ENCODE measurements around the gene C1orf198. TPM values are rescaled to one million over a fixed set of nuclear protein-coding genes. Genes with fewer than 3 reads are reported as not detected.

C1orf198 gene
- polyA plus RNA-seq, 1 of the 3 experiments (the other 2 are of a cell fraction): 12.3 TPM

GRCh38 chr1:230834292-230834691, 34.0 kb downstream of the C1orf198 start:
- peaks cover 8 to 21% of the 10 kb centered on the region in 2 experiments for H3K36me3 ChIP-seq (replicated peaks in 1 of 2; ENCODE audit: control insufficient read depth in 1 of 2, insufficient read depth in 2 of 2, low read length in 1 of 2)
- H3K27ac ChIP-seq (ENCODE audit: low read depth in 2 of 2, low read length in 1 of 2): no peak overlapping the region
- 79% methylated on average over 3 of the region's 3 CpGs for WGBS (ENCODE audit: low lambda C conversion rate)
- no peaks in the 10 kb centered on the region for H3K9me2 ChIP-seq
- no peak overlapping the region for H3K4me3 ChIP-seq (ENCODE audit: low read depth in 2 of 2, low read length in 1 of 2)
- H3K4me1 ChIP-seq (ENCODE audit: control insufficient read depth in 1 of 2, insufficient read depth in 2 of 2, low read depth in 1 of 2, low read length in 1 of 2): peaks cover 0 to 2% of the 10 kb centered on the region in 2 experiments; a peak in 1 of 4 replicates
- no peaks in the 10 kb centered on the region for H3K9me3 ChIP-seq
- H3F3A ChIP-seq (replicated peaks; ENCODE audit: insufficient read depth): no peaks in the 10 kb centered on the region
- DNase-seq: no peak
- no peak overlapping the region for H2AFZ ChIP-seq (ENCODE audit: low read depth)
- no peaks in the 10 kb centered on the region for H3K27me3 ChIP-seq (ENCODE audit: insufficient read depth)
- TF ChIP-seq USF1 (IDR thresholded peaks at IDR 0.05; ENCODE audit: borderline replicate concordance, low read depth) (no peak), NFIC (IDR thresholded peaks at IDR 0.05; ENCODE audit: borderline replicate concordance) (no peak), MEF2A (IDR thresholded peaks at IDR 0.05; ENCODE audit: borderline replicate concordance, low read depth) (no peak), CTCF (IDR thresholded peaks at IDR 0.05) (no peak), RAD21 (IDR thresholded peaks at IDR 0.05; ENCODE audit: low read length) (no peak), USF2 (IDR thresholded peaks at IDR 0.05; ENCODE audit: borderline replicate concordance, low read depth, low read length) (no peak), TEAD4 (IDR thresholded peaks at IDR 0.05; ENCODE audit: borderline replicate concordance, insufficient read depth) (no peak), RFX5 (IDR thresholded peaks at IDR 0.05; ENCODE audit: low read length) (no peak), TCF12 (IDR thresholded peaks at IDR 0.05) (no peak), REST (IDR thresholded peaks at IDR 0.05; ENCODE audit: low read depth, low read length) (no peak)
- no peak overlapping the region for H3K4me2 ChIP-seq
- ChIA-PET CTCF (interaction anchor here (1.1 kb wide), 1 partner anchor 36 kb away, joined by 3 read pairs; no protein-coding TSS in a partner anchor), POLR2A (interaction anchor here (0.8 kb wide), 1 partner anchor 33 kb away, joined by 3 read pairs; no protein-coding TSS in a partner anchor)
- no peak overlapping the region for H3K9ac ChIP-seq
- H3K79me2 ChIP-seq (ENCODE audit: insufficient read depth): no peaks in the 10 kb centered on the region
- H4K20me1 ChIP-seq (ENCODE audit: insufficient read depth): no peaks in the 10 kb centered on the region
